Measurements from ENCODE around the gene CZIB.

CZIB gene

DNA sequence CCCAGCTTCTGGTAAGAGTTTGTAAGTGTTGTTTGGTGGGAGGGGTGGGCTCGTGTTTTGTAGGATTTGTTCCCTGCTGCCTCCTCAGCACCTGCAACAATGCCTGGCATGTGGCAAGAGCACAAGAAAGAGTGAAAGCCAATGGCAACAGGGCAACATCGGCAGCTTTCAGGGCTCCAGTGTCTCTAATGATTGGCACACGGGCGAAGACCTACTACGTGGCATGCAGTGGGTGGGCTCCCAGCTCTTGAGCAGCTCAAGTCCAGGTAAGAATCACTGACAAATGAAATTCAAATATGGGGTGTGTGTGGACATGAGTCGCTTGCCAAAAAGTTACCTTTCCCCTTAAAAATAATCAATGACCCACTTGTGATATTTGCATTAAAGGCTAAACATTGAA lies 54.1 kb downstream of the CZIB start:
- TF ChIP-seq TAF1 (IDR thresholded peaks at IDR 0.05; ENCODE audit: borderline replicate concordance, insufficient read depth, low read length) (no peak), FOXP2 (optimal IDR thresholded peaks at IDR 0.05; ENCODE audit: borderline replicate concordance, extremely low read depth, extremely low read length, insufficient read depth) (no peak), POLR2AphosphoS5 (IDR thresholded peaks at IDR 0.05; ENCODE audit: low read depth, low read length) (no peak), SIN3A (IDR thresholded peaks at IDR 0.05; ENCODE audit: borderline replicate concordance, insufficient read depth, low read length) (no peak)
- TF ChIP-seq, protein P1, sequence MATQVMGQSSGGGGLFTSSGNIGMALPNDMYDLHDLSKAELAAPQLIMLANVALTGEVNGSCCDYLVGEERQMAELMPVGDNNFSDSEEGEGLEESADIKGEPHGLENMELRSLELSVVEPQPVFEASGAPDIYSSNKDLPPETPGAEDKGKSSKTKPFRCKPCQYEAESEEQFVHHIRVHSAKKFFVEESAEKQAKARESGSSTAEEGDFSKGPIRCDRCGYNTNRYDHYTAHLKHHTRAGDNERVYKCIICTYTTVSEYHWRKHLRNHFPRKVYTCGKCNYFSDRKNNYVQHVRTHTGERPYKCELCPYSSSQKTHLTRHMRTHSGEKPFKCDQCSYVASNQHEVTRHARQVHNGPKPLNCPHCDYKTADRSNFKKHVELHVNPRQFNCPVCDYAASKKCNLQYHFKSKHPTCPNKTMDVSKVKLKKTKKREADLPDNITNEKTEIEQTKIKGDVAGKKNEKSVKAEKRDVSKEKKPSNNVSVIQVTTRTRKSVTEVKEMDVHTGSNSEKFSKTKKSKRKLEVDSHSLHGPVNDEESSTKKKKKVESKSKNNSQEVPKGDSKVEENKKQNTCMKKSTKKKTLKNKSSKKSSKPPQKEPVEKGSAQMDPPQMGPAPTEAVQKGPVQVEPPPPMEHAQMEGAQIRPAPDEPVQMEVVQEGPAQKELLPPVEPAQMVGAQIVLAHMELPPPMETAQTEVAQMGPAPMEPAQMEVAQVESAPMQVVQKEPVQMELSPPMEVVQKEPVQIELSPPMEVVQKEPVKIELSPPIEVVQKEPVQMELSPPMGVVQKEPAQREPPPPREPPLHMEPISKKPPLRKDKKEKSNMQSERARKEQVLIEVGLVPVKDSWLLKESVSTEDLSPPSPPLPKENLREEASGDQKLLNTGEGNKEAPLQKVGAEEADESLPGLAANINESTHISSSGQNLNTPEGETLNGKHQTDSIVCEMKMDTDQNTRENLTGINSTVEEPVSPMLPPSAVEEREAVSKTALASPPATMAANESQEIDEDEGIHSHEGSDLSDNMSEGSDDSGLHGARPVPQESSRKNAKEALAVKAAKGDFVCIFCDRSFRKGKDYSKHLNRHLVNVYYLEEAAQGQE (IDR thresholded peaks at IDR 0.05; ENCODE audit: insufficient read depth in 1 of 2, low read depth in 2 of 2, low read length in 2 of 2): no peak

DNA sequence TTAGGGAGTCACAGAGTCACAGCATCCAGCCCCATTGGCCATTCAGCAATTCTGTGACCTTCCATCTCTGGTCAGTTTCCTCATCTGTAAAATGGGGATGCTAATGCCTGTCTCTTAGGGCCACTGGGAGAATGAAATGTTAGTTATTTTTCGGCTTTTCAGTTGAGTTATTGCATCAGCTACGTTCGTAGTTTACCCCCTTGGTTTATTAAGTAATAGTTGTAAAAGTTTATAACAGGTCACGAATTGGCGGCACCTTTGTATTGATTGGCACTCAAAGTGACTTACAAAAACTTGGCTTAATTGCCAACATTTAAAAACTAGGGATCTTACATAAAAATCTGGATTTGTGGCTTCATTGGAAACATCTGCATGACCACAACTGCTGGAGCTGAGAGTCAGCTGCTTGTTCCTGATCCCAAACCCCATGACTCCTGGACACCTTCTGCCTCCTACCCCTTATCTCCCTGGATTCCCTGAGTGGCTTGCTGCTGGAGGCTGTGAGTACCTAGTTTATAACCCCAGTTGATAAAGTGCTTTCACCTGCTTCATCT lies 54.9 kb downstream of the CZIB start:
- TF ChIP-seq, protein P1 (IDR thresholded peaks at IDR 0.05; ENCODE audit: insufficient read depth in 1 of 2, low read depth in 2 of 2, low read length in 2 of 2): no peak
- no peak for TF ChIP-seq POLR2AphosphoS5 (IDR thresholded peaks at IDR 0.05; ENCODE audit: low read depth, low read length)
- no peak for TF ChIP-seq SIN3A (IDR thresholded peaks at IDR 0.05; ENCODE audit: borderline replicate concordance, insufficient read depth, low read length)
- no peak for TF ChIP-seq FOXP2 (optimal IDR thresholded peaks at IDR 0.05; ENCODE audit: borderline replicate concordance, extremely low read depth, extremely low read length, insufficient read depth)
- TF ChIP-seq TAF1 (IDR thresholded peaks at IDR 0.05; ENCODE audit: borderline replicate concordance, insufficient read depth, low read length): no peak

Data from PFSK-1 (cell line).